Tibial nerve (tissue), 4 donors: ENCODE data around the gene BOD1L1. TPM values are rescaled to one million over a fixed set of nuclear protein-coding genes. Genes with fewer than 3 reads are reported as not detected.

Source experiments
- DNase-seq, 2 donors: peaks; one replicate each; pipeline ENCODE4 v3.0.0-alpha.2; 2019; ENCODE audit warnings: low spot score in 2 of 2
- H3K27ac ChIP-seq, 4 donors: fragments of 200-600 bp; sonication (generic) in 3 of 4; one replicate each; pipeline ENCODE4 v1.5.1; 2017 to 2019; ENCODE audit warnings: mild to moderate bottlenecking in 1 of 4
- H3K27me3 ChIP-seq, 2 donors: fragments of 200-600 bp; sonication (generic) in 1 of 2; one replicate each; pipeline versions ENCODE4 v1.5.1 to v1.6.0; 2017 to 2019
- H3K36me3 ChIP-seq, 3 donors: fragments of 200-600 bp; sonication (generic); one replicate each; pipeline ENCODE4 v1.5.1; 2018 to 2019
- H3K4me1 ChIP-seq, 4 donors: fragments of 200-600 bp; sonication (generic) in 3 of 4; one replicate each; pipeline ENCODE4 v1.5.1; 2017 to 2019
- H3K4me3 ChIP-seq, 4 donors: fragments of 200-600 bp; sonication (generic) in 3 of 4; one replicate each; pipeline ENCODE4 v1.5.1; 2017 to 2019; ENCODE audit warnings: mild to moderate bottlenecking in 1 of 4, moderate library complexity in 1 of 4
- H3K9me3 ChIP-seq, 4 donors: fragments of 200-600 bp; sonication (generic) in 3 of 4; one replicate each; pipeline ENCODE4 v1.5.1; 2017 to 2019
- CTCF ChIP-seq, 5 experiments: fragments of 200-600 bp in 3 of 5; fragments of 450-650 bp in 2 of 5; sonication (generic) in 3 of 5; IDR thresholded peaks; one replicate each; pipeline ENCODE4 v1.5.1; 2016 to 2019; ENCODE audit warnings: antibody characterized with exemption in 5 of 5, mild to moderate bottlenecking in 3 of 5, moderate library complexity in 2 of 5
- EP300 ChIP-seq, 2 donors: sonication (generic); formaldehyde crosslinking; IDR thresholded peaks; one replicate each; pipeline ENCODE4 v1.6.1; 2017; ENCODE audit warnings: antibody characterized with exemption in 2 of 2, mild to moderate bottlenecking in 1 of 2
- POLR2A ChIP-seq, 2 donors: fragments of 450-650 bp; IDR thresholded peaks; one replicate each; pipeline ENCODE4 v1.6.1; 2017; ENCODE audit warnings: antibody characterized with exemption in 2 of 2, mild to moderate bottlenecking in 2 of 2, moderate library complexity in 2 of 2
- WGBS, 2 donors: methylation state at CpG; one replicate each; pipeline ENCODE4 v1.1.5; 2018; 5-methylcytosine and 5-hydroxymethylcytosine counted together
- total RNA-seq, 4 donors: library from RNA; depleted of rRNA; stranded (reverse); fragments of >200 nt; gene quantifications; one replicate each; pipeline ENCODE4 v1.1.0, GENCODE V29; 2016

The BOD1L1 gene
- total RNA-seq, 4 donors from 2014 or later, result 41.5 to 53.8 (median 47.8) TPM

- H3K4me3 ChIP-seq, result no peak overlapping the region
- no peak for DNase-seq
- H3K4me1 ChIP-seq, result peaks cover 0 to 51% (median 0%) of the 10 kb centered on the region in 4 donors
- H3K27ac ChIP-seq, result no peak overlapping the region
- no peak for TF ChIP-seq CTCF (IDR thresholded peaks at IDR 0.05)
- TF ChIP-seq POLR2A (IDR thresholded peaks at IDR 0.05), result no peak
- TF ChIP-seq EP300 (IDR thresholded peaks at IDR 0.05), result no peak
- peaks cover 0 to 23% (median 8%) of the 10 kb centered on the region in 4 donors for H3K9me3 ChIP-seq
- peaks cover 0 to 8% (median 0%) of the 10 kb centered on the region in 3 donors for H3K36me3 ChIP-seq
- peaks cover 6 to 100% of the 10 kb centered on the region in 2 donors for H3K27me3 ChIP-seq
- 47 to 51% methylated on average over 3 of the region's 3 CpGs for WGBS, 2 donors
Measured at GRCh38 chr4:13526658-13527057, 100.9 kb downstream of the BOD1L1 start.

- Histone ChIP-seq H3K9me3 (peaks cover 0 to 23% (median 8%) of the 10 kb centered on the region in 4 donors), H3K27ac (no peak overlapping the region), H3K4me3 (no peak overlapping the region), H3K4me1 (peaks cover 0 to 43% (median 0%) of the 10 kb centered on the region in 4 donors), H3K27me3 (peaks cover 6 to 100% of the 10 kb centered on the region in 2 donors), H3K36me3 (peaks cover 0 to 8% (median 0%) of the 10 kb centered on the region in 3 donors)
- no peak for TF ChIP-seq CTCF (IDR thresholded peaks at IDR 0.05)
- TF ChIP-seq POLR2A (IDR thresholded peaks at IDR 0.05), result no peak
- no peak for TF ChIP-seq EP300 (IDR thresholded peaks at IDR 0.05)
- DNase-seq, result no peak
- WGBS, 2 donors, result 56 to 58% methylated on average over 4 of the region's 4 CpGs
Measured at GRCh38 chr4:13525606-13526281, 101.8 kb downstream of the BOD1L1 start.

- WGBS, 2 donors, result 8 to 14% methylated on average over 35 to 36 of the region's 36 CpGs
- Histone ChIP-seq H3K27me3 (peaks cover 6 to 91% of the 10 kb centered on the region in 2 donors), H3K9me3 (peaks cover 0 to 23% (median 8%) of the 10 kb centered on the region in 4 donors), H3K36me3 (peaks cover 0 to 8% (median 0%) of the 10 kb centered on the region in 3 donors), H3K4me1 (peaks cover 0 to 37% (median 0%) of the 10 kb centered on the region in 4 donors), H3K4me3 (no peak overlapping the region), H3K27ac (no peak overlapping the region)
- no peak for DNase-seq
- TF ChIP-seq EP300 (IDR thresholded peaks at IDR 0.05), result no peak
- no peak for TF ChIP-seq POLR2A (IDR thresholded peaks at IDR 0.05)
- TF ChIP-seq CTCF (IDR thresholded peaks at IDR 0.05), result no peak
Measured at GRCh38 chr4:13524504-13525243, 102.9 kb downstream of the BOD1L1 start.

GRCh38 chr4:13523591-13524503, 103.7 kb downstream of the BOD1L1 start:
- Histone ChIP-seq H3K27ac (no peak overlapping the region), H3K4me1 (peaks cover 0 to 30% (median 0%) of the 10 kb centered on the region in 4 donors), H3K36me3 (peaks cover 0 to 8% (median 0%) of the 10 kb centered on the region in 3 donors), H3K9me3 (peaks cover 0 to 23% (median 8%) of the 10 kb centered on the region in 4 donors), H3K27me3 (peaks cover 0 to 87% of the 10 kb centered on the region in 2 donors), H3K4me3 (no peak overlapping the region)
- DNase-seq, result no peak
- WGBS, 2 donors, result 15 to 16% methylated on average over 48 to 58 of the region's 59 CpGs
- no peak for TF ChIP-seq CTCF (IDR thresholded peaks at IDR 0.05)
- TF ChIP-seq EP300 (IDR thresholded peaks at IDR 0.05), result no peak
- TF ChIP-seq POLR2A (IDR thresholded peaks at IDR 0.05), result no peak
